CD8-positive, alpha-beta memory T cell (primary cell): Measurements from ENCODE around the gene CD300C. TPM values are rescaled to one million over a fixed set of nuclear protein-coding genes. Genes with fewer than 3 reads are reported as not detected.

Experiments used
- CTCF ChIA-PET: fragments of 350-600 bp; sonication (Branson Sonifier 250); formaldehyde crosslinking; loops from one replicate; lab custom pipeline; 2021; ENCODE audit warnings: antibody characterized with exemption; lab: Charles Lee
- POLR2A ChIA-PET: fragments of 350-600 bp; sonication (Branson Sonifier 250); formaldehyde crosslinking; loops from one replicate; lab custom pipeline; 2021; ENCODE audit warnings: antibody characterized with exemption; lab: Charles Lee
- DNase-seq, 5 donors: peaks; one replicate each; pipeline versions ENCODE4 v3.0.0 to v3.0.0-alpha.2; 2020 to 2022; ENCODE audit warnings: mixed read lengths in 1 of 5
- H3K27ac ChIP-seq: one replicate; pipeline ENCODE4 v1.7.0; 2013; ENCODE audit warnings: low read depth, mild to moderate bottlenecking, low read length, moderate library complexity
- H3K27me3 ChIP-seq: 2 replicates; pipeline ENCODE4 v1.7.0; 2013; ENCODE audit warnings: low read length, mild to moderate bottlenecking; ENCODE audit not compliant: insufficient read depth, poor library complexity, severe bottlenecking
- H3K36me3 ChIP-seq: 2 replicates; pipeline ENCODE4 v1.7.0; 2013; ENCODE audit warnings: mild to moderate bottlenecking, low read length, moderate library complexity; ENCODE audit not compliant: insufficient read depth
- H3K4me1 ChIP-seq: 2 replicates; pipeline ENCODE4 v1.7.0; 2013; ENCODE audit warnings: mild to moderate bottlenecking, low read length, moderate library complexity; ENCODE audit not compliant: insufficient read depth
- H3K4me3 ChIP-seq: 2 replicates; pipeline ENCODE4 v1.7.0; 2013; ENCODE audit warnings: mild to moderate bottlenecking, low read length
- H3K9me3 ChIP-seq: 2 replicates; pipeline ENCODE4 v1.7.0; 2013; ENCODE audit warnings: mild to moderate bottlenecking, low read length
- H3K27ac Mint-ChIP-seq, 8 donors: one replicate each; pipeline ENCODE4 v1.8.0; 2020 to 2021; ENCODE audit warnings: mixed read lengths in 8 of 8, mild to moderate bottlenecking in 6 of 8, inconsistent platforms in 3 of 8, moderate library complexity in 3 of 8
- H3K27me3 Mint-ChIP-seq, 2 donors: one replicate each; pipeline ENCODE4 v1.8.0; 2020 to 2021; ENCODE audit warnings: mixed read lengths in 2 of 2, mild to moderate bottlenecking in 1 of 2, moderate library complexity in 1 of 2
- H3K36me3 Mint-ChIP-seq, 3 donors: one replicate each; pipeline ENCODE4 v1.8.0; 2020 to 2021; ENCODE audit warnings: mixed read lengths in 3 of 3, inconsistent platforms in 1 of 3, mild to moderate bottlenecking in 1 of 3
- H3K4me1 Mint-ChIP-seq, 3 donors: one replicate each; pipeline ENCODE4 v1.8.0; 2020 to 2021; ENCODE audit warnings: mixed read lengths in 3 of 3, inconsistent platforms in 1 of 3, mild to moderate bottlenecking in 1 of 3
- H3K4me3 Mint-ChIP-seq, 7 donors: one replicate each; pipeline ENCODE4 v1.8.0; 2020 to 2021; ENCODE audit warnings: mixed read lengths in 7 of 7, mild to moderate bottlenecking in 6 of 7, moderate library complexity in 4 of 7, inconsistent platforms in 2 of 7
- H3K9me3 Mint-ChIP-seq, 5 donors: one replicate each; pipeline ENCODE4 v1.8.0; 2020 to 2022; ENCODE audit warnings: mixed read lengths in 5 of 5, mild to moderate bottlenecking in 3 of 5, moderate library complexity in 2 of 5, inconsistent platforms in 1 of 5
- polyA plus RNA-seq: library from polyadenylated mRNA; unstranded; fragments of 300-500 nt; fragmentation: Illumina TruSeq; gene quantifications from one replicate; pipeline ENCODE4 v1.2.3, GENCODE V29; 2021
- total RNA-seq, 2 experiments: library from RNA; stranded (reverse); gene quantifications; one replicate each; pipeline ENCODE4 v1.2.3, GENCODE V29; 2021

The CD300C gene
- total and polyA plus RNA-seq, 3 experiments from 2014 or later = 0.20 TPM; not detected in 2

GRCh38 chr17:74493331-74493833, 52.5 kb downstream of the CD300C start:
- Histone ChIP-seq H3K36me3 (no peaks in the 10 kb centered on the region), H3K9me3 (no peaks in the 10 kb centered on the region), H3K4me1 (no peaks in the 10 kb centered on the region), H3K27ac (no peak overlapping the region), H3K27me3 (no peaks in the 10 kb centered on the region), H3K4me3 (no peak overlapping the region)
- Mint-ChIP-seq H3K9me3 (no peaks in the 10 kb centered on the region), H3K27ac (peak overlapping the region in 1 of 8 donors; percentile 33), H3K4me3 (no peak overlapping the region), H3K4me1 (peaks cover 20 to 26% (median 23%) of the 10 kb centered on the region in 3 donors), H3K36me3 (peaks cover 0 to 3% (median 2%) of the 10 kb centered on the region in 3 donors), H3K27me3 (no peaks in the 10 kb centered on the region)
- ChIA-PET CTCF (interaction anchor here (0.7 to 5.8 kb wide), 12 partner anchors 10 to 125 kb away, joined by 3 to 44 read pairs (median 4); no protein-coding TSS in a partner anchor), POLR2A (no interaction called here)
- peak; percentile 46 to 75 (median 59) for DNase-seq

GRCh38 chr17:74491626-74492025, 54.3 kb downstream of the CD300C start:
- H3K4me3 Mint-ChIP-seq = no peak overlapping the region
- Histone ChIP-seq H3K27me3 (no peaks in the 10 kb centered on the region), H3K9me3 (no peaks in the 10 kb centered on the region), H3K36me3 (no peaks in the 10 kb centered on the region), H3K27ac (no peak overlapping the region), H3K4me3 (no peak overlapping the region), H3K4me1 (no peaks in the 10 kb centered on the region)
- H3K36me3 Mint-ChIP-seq = peaks cover 0 to 10% (median 3%) of the 10 kb centered on the region in 3 donors
- no peak for DNase-seq
- peaks cover 28 to 35% (median 30%) of the 10 kb centered on the region in 3 donors for H3K4me1 Mint-ChIP-seq
- no peaks in the 10 kb centered on the region for H3K9me3 Mint-ChIP-seq
- POLR2A ChIA-PET = no interaction called here
- H3K27ac Mint-ChIP-seq = no peak overlapping the region
- no peaks in the 10 kb centered on the region for H3K27me3 Mint-ChIP-seq
- CTCF ChIA-PET = interaction anchor here (0.7 to 5.8 kb wide), 8 partner anchors 11 to 123 kb away, joined by 3 to 44 read pairs (median 4); no protein-coding TSS in a partner anchor

Other genes starting within 250 kb of the CD300C start
- gene KIF19, start 219.9 kb downstream of the CD300C start, total RNA-seq = under 1 TPM; 0.20 to 0.24 TPM
- 3.4 TPM for gene KIF19, start 219.9 kb downstream of the CD300C start, polyA plus RNA-seq
- not detected for gene BTBD17, start 184.2 kb downstream of the CD300C start, total RNA-seq
- not detected for gene BTBD17, start 184.2 kb downstream of the CD300C start, polyA plus RNA-seq
- not detected for gene GPR142, start 178.6 kb downstream of the CD300C start, total RNA-seq
- not detected for gene GPR142, start 178.6 kb downstream of the CD300C start, polyA plus RNA-seq
- under 1 TPM in 1 of 2 experiments, not detected in 1; 0.27 TPM for gene GPRC5C, start 114.0 kb downstream of the CD300C start, total RNA-seq
- not detected for gene GPRC5C, start 114.0 kb downstream of the CD300C start, polyA plus RNA-seq
- gene CD300A, start 79.5 kb downstream of the CD300C start, total RNA-seq = 1 to 10 TPM; 3.1 to 3.8 TPM
- gene CD300A, start 79.5 kb downstream of the CD300C start, polyA plus RNA-seq = 121 TPM
- under 1 TPM in 1 of 2 experiments, not detected in 1; 0.11 TPM for gene CD300LB, start 14.6 kb downstream of the CD300C start, total RNA-seq
- gene CD300LB, start 14.6 kb downstream of the CD300C start, polyA plus RNA-seq = not detected
- not detected for gene CD300H, start 21.4 kb upstream of the CD300C start, total RNA-seq
- gene CD300H, start 21.4 kb upstream of the CD300C start, polyA plus RNA-seq = not detected
- gene CD300LD, start 46.2 kb upstream of the CD300C start, total RNA-seq = not detected
- not detected for gene CD300LD, start 46.2 kb upstream of the CD300C start, polyA plus RNA-seq
- gene CD300E, start 77.6 kb upstream of the CD300C start, total RNA-seq = not detected
- gene CD300E, start 77.6 kb upstream of the CD300C start, polyA plus RNA-seq = not detected
- gene CD300LF, start 166.8 kb upstream of the CD300C start, total RNA-seq = not detected
- gene CD300LF, start 166.8 kb upstream of the CD300C start, polyA plus RNA-seq = not detected
- 1 to 10 TPM; 5.8 to 6.0 TPM for gene RAB37, start 191.1 kb upstream of the CD300C start, total RNA-seq
- 125 TPM for gene RAB37, start 191.1 kb upstream of the CD300C start, polyA plus RNA-seq
- gene NHERF1, start 202.5 kb upstream of the CD300C start, total RNA-seq = 100 to 1,000 TPM; 131 to 133 TPM
- 674 TPM for gene NHERF1, start 202.5 kb upstream of the CD300C start, polyA plus RNA-seq
- gene NAT9, start 230.2 kb upstream of the CD300C start, total RNA-seq = 10 to 100 TPM; 42.7 to 44.5 TPM
- 17.1 TPM for gene NAT9, start 230.2 kb upstream of the CD300C start, polyA plus RNA-seq